ENCODE results near the gene OVCH1.

DNA sequence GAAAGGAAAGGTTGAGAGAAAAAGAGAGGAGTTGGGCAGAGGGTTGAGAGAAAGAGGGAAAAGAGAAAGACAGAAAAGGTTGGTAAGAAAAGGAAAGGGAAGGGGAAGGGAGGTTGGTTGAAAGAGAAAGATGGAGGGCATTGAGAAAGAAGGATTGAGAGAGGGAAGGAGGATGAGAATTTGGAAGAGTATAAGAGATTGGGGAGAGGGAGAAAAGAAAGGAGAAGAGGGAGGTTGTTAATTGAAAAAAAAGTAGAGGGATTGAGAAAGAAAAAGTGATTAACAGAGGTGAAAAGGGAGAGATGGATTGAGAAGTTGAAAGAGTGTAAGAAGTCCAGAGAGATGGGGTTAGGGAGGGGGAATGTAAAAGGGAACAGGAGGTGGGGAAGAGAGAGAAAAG is 95.0 kb downstream of the OVCH1 start:
- TF ChIP-seq ZBTB33 (IDR thresholded peaks at IDR 0.05; ENCODE audit: borderline replicate concordance, low read depth), result no peak
- no peak for TF ChIP-seq RCOR1 (IDR thresholded peaks at IDR 0.05; ENCODE audit: low read length)
- TF ChIP-seq, protein P1, sequence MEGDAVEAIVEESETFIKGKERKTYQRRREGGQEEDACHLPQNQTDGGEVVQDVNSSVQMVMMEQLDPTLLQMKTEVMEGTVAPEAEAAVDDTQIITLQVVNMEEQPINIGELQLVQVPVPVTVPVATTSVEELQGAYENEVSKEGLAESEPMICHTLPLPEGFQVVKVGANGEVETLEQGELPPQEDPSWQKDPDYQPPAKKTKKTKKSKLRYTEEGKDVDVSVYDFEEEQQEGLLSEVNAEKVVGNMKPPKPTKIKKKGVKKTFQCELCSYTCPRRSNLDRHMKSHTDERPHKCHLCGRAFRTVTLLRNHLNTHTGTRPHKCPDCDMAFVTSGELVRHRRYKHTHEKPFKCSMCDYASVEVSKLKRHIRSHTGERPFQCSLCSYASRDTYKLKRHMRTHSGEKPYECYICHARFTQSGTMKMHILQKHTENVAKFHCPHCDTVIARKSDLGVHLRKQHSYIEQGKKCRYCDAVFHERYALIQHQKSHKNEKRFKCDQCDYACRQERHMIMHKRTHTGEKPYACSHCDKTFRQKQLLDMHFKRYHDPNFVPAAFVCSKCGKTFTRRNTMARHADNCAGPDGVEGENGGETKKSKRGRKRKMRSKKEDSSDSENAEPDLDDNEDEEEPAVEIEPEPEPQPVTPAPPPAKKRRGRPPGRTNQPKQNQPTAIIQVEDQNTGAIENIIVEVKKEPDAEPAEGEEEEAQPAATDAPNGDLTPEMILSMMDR (IDR thresholded peaks at IDR 0.05), result no peak
- TF ChIP-seq SIN3A (IDR thresholded peaks at IDR 0.05; ENCODE audit: borderline replicate concordance, low read depth, low read length), result no peak
- TF ChIP-seq, protein P2, sequence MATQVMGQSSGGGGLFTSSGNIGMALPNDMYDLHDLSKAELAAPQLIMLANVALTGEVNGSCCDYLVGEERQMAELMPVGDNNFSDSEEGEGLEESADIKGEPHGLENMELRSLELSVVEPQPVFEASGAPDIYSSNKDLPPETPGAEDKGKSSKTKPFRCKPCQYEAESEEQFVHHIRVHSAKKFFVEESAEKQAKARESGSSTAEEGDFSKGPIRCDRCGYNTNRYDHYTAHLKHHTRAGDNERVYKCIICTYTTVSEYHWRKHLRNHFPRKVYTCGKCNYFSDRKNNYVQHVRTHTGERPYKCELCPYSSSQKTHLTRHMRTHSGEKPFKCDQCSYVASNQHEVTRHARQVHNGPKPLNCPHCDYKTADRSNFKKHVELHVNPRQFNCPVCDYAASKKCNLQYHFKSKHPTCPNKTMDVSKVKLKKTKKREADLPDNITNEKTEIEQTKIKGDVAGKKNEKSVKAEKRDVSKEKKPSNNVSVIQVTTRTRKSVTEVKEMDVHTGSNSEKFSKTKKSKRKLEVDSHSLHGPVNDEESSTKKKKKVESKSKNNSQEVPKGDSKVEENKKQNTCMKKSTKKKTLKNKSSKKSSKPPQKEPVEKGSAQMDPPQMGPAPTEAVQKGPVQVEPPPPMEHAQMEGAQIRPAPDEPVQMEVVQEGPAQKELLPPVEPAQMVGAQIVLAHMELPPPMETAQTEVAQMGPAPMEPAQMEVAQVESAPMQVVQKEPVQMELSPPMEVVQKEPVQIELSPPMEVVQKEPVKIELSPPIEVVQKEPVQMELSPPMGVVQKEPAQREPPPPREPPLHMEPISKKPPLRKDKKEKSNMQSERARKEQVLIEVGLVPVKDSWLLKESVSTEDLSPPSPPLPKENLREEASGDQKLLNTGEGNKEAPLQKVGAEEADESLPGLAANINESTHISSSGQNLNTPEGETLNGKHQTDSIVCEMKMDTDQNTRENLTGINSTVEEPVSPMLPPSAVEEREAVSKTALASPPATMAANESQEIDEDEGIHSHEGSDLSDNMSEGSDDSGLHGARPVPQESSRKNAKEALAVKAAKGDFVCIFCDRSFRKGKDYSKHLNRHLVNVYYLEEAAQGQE (IDR thresholded peaks at IDR 0.05; ENCODE audit: low read depth, low read length), result no peak
- TF ChIP-seq POLR2AphosphoS5 (IDR thresholded peaks at IDR 0.05; ENCODE audit: low read depth, low read length), result no peak
- TF ChIP-seq GABPA (IDR thresholded peaks at IDR 0.05; ENCODE audit: low read depth), result no peak
- no peak for TF ChIP-seq YY1 (IDR thresholded peaks at IDR 0.05; ENCODE audit: low read depth)
- TF ChIP-seq, protein P3, sequence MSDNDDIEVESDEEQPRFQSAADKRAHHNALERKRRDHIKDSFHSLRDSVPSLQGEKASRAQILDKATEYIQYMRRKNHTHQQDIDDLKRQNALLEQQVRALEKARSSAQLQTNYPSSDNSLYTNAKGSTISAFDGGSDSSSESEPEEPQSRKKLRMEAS (IDR thresholded peaks at IDR 0.05; ENCODE audit: low read depth), result no peak
- no peak for TF ChIP-seq FOXJ3 (CRISPR knock-in tag; IDR thresholded peaks at IDR 0.05)
- TF ChIP-seq MEF2A (IDR thresholded peaks at IDR 0.05; ENCODE audit: borderline replicate concordance, low read depth), result no peak
- TF ChIP-seq FOXM1 (IDR thresholded peaks at IDR 0.05; ENCODE audit: low read depth), result no peak

Measured in SK-N-SH (cell line).